OCI-LY1 (cell line): Measurements from ENCODE around the gene TGM2.

Experiments
- EZH2 ChIP-seq: fragments of 200-600 bp; sonication (generic), shearing (Covaris generic); IDR thresholded peaks from 2 replicates; pipeline ENCODE4 v1.8.0; 2017; ENCODE audit warnings: borderline replicate concordance, mixed run types, mild to moderate bottlenecking, antibody characterized with exemption, low read length, moderate library complexity, mixed read lengths
- TF ChIP-seq, protein P1 (sequence below): fragments of 200-600 bp; sonication (generic), shearing (Covaris generic); IDR thresholded peaks from 2 replicates; pipeline ENCODE4 v1.5.1; 2017; ENCODE audit warnings: mild to moderate bottlenecking, antibody characterized with exemption, low read length, moderate library complexity, mixed read lengths

DNA sequence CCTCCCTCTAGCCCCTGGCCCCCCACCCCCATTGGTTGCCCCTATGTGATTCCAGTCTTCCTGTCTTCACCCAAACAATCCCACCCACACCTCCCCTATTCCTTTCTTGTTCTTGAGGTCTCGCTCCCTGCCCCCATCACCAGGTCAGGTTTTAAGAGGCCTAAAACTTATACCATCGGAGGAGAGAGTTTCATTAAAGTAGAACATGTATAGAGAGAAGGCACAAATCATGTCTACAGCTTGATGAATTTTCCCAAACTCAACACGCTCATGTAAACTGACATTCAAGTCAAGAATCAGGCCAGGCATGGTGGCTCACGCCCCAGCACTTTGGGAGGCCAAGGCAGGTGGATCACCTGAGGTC is 44.5 kb downstream of the TGM2 start:
- TF ChIP-seq EZH2 = no peak
- TF ChIP-seq, protein P1, sequence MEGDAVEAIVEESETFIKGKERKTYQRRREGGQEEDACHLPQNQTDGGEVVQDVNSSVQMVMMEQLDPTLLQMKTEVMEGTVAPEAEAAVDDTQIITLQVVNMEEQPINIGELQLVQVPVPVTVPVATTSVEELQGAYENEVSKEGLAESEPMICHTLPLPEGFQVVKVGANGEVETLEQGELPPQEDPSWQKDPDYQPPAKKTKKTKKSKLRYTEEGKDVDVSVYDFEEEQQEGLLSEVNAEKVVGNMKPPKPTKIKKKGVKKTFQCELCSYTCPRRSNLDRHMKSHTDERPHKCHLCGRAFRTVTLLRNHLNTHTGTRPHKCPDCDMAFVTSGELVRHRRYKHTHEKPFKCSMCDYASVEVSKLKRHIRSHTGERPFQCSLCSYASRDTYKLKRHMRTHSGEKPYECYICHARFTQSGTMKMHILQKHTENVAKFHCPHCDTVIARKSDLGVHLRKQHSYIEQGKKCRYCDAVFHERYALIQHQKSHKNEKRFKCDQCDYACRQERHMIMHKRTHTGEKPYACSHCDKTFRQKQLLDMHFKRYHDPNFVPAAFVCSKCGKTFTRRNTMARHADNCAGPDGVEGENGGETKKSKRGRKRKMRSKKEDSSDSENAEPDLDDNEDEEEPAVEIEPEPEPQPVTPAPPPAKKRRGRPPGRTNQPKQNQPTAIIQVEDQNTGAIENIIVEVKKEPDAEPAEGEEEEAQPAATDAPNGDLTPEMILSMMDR = no peak
